IMR-90 (cell line): ENCODE measurements around the gene TDP2. TPM values are rescaled to one million over a fixed set of nuclear protein-coding genes. Genes with fewer than 3 reads are reported as not detected.

Experiments
- polyA plus RNA-seq, 3 experiments: library from polyadenylated mRNA; depleted of rRNA; stranded (reverse); fragments of >200 nt; gene quantifications; 2 replicates each; pipeline ENCODE4 v1.2.3, GENCODE V29; 2012; ENCODE audit warnings: low replicate concordance in 1 of 3
- total RNA-seq: library from RNA; depleted of rRNA; stranded (reverse); fragments of >200 nt; gene quantifications from 2 replicates; pipeline ENCODE4 v1.2.3, GENCODE V29; 2012; rRNA removed

TDP2 gene
- total and polyA plus RNA-seq, 2 of the 4 experiments (the other 2 are of a cell fraction) = 13.6 to 22.8 TPM

Other genes starting within 250 kb of the TDP2 start
- 0.18 and 0.28 TPM in 2 replicates for gene GPLD1, start 177.3 kb downstream of the TDP2 start, total RNA-seq
- gene GPLD1, start 177.3 kb downstream of the TDP2 start, polyA plus RNA-seq (2012; rRNA removed) = 0.05 and 0.11 TPM in 2 replicates
- gene ALDH5A1, start 171.9 kb downstream of the TDP2 start, total RNA-seq = 0.28 and 0.36 TPM in 2 replicates
- gene ALDH5A1, start 171.9 kb downstream of the TDP2 start, polyA plus RNA-seq (2012; rRNA removed) = 0.46 and 0.48 TPM in 2 replicates
- not detected in 2 replicates for gene KIAA0319, start 20.7 kb downstream of the TDP2 start, total RNA-seq
- not detected in 2 replicates for gene KIAA0319, start 20.7 kb downstream of the TDP2 start, polyA plus RNA-seq (2012; rRNA removed)
- gene ACOT13, start 178 bp upstream of the TDP2 start, total RNA-seq = 3.6 and 8.1 TPM in 2 replicates
- 21.2 and 25.7 TPM in 2 replicates for gene ACOT13, start 178 bp upstream of the TDP2 start, polyA plus RNA-seq (2012; rRNA removed)
- 50.7 and 65.3 TPM in 2 replicates for gene C6orf62, start 52.3 kb upstream of the TDP2 start, total RNA-seq
- 37.4 and 47.5 TPM in 2 replicates for gene C6orf62, start 52.3 kb upstream of the TDP2 start, polyA plus RNA-seq (2012; rRNA removed)
- gene GMNN, start 108.0 kb upstream of the TDP2 start, total RNA-seq = 19.7 and 33.1 TPM in 2 replicates
- gene GMNN, start 108.0 kb upstream of the TDP2 start, polyA plus RNA-seq (2012; rRNA removed) = 21.1 and 22.2 TPM in 2 replicates
- not detected in 2 replicates for gene ARMH2, start 132.0 kb upstream of the TDP2 start, total RNA-seq
- not detected in 2 replicates for gene ARMH2, start 132.0 kb upstream of the TDP2 start, polyA plus RNA-seq (2012; rRNA removed)